ENCODE data around the gene CLDN10.

GRCh38 chr13:95552539-95553441 lies at the start of gene CLDN10:
- TF ChIP-seq CTCF (IDR thresholded peaks at IDR 0.05) (no peak), EZH2 (IDR thresholded peaks at IDR 0.05; ENCODE audit: borderline replicate concordance, insufficient read depth, low read depth, low read length, poor library complexity, severe bottlenecking) (no peak)

All from B cell (primary cell).